ENCODE results near the gene TBC1D22A.
A peak's percentile ranks its signal among the peaks of the same experiment; 100 is the strongest.

The TBC1D22A gene

DNA sequence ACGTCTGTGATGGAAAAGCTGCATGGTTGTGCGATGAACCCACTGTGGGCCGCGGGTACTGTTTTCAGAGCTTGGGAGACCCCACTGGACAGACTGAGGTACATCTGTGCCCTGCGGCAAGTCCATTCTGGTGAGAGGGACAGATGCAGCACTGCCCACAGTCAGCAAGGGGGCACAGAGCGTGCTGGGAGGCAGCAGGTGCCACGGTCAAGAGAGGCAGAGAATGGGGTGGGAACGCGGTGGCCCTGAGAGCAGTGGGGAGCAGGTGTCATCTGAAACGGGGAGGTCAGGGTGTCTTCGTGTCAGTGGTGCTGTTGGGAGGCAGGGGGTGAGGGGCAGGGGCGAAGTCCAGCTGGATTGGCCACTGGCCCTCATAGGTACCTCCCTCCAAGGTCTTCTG is 32.0 kb downstream of the TBC1D22A start:
- DNase-seq (ENCODE audit: low read depth in 3 of 3, low spot score in 1 of 3) = no peak

DNA sequence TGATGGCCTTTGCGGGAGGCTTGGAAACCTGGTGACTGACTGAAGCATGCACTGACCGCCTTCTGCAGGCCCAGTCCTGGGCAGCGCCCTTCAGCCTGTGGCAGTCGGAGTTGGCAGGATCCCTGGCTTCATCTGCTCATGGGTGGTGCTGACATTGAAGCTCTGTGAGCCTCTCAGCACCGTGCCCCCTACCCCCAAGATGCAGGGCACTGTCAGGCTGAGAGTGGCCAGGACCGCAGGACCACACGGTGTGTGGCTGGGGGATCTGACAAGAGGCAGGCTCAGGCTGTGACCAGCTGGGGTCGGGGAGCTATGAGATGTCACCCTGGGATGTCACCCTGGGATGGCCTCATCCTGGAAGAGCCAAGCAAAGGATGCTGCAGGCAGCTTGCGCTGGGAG is 32.7 kb downstream of the TBC1D22A start:
- DNase-seq (ENCODE audit: low read depth in 3 of 3, low spot score in 1 of 3) = no peak

DNA sequence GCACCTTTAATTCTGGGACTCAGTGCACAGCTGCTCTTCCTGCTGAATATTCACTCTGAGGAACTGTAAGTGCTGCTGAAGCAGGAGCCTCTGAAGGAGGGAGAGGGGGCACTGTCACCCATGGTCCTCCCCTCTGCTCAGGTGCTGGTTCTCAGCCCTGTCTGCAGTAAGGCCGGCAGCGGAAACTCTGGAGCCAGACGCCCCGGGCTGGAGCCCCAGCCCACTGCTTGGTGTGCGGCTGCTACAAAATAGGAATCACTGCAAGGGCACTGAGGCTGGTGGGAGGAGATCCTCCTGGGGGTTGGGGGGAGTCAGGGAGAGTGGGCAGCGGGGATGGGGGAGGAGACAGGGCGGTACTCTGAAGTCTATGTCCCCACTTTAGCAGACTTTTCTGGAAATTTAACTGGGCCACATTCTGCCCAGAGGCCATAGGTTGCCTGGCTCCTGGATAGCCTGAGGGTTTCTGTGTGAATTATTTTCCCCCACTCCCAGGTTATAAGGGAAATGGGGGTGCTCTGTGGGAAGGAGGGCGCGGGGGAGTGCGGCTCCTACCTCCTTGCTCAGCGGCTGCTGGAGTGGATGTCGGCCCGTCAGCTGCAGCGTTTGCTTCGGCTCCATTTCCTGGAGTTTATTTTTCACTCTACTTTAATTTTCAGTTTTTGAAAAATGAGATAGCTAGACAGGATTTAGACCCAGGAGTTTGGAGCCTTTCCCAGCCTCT is 33.6 kb downstream of the TBC1D22A start:
- DNase-seq (ENCODE audit: low read depth in 3 of 3, low spot score in 1 of 3) = no peak

DNA sequence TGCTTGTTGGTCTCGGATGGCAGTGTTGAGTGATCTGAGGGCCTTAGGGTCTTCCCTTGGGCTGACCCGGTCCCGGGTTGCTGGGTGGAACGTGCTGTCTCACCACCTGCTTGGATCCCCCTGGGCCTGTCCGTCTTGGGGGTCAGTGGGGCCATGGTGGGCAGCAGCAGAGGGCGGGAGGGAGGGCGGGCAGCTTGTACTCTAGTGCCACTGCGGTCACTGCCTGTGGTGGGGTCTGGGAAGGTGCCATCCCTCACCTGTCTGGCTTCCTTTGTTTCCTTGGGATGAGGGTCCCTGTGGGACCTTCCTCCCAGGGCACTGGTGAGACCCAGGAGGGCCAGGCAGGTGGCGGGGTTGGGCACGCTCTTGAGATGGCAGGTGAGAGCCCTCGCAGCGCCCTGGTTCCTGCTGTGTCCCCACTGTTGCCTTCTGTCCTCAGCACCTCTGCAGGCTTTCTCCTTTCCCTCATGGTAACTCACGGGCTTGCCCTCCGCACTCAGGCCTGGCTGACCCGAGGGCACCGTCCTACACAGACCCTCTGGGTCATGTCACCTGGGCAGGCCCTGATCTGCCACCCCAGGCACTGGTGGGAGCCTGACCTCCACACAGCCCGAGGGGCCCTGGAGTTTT is 34.2 kb downstream of the TBC1D22A start:
- DNase-seq (ENCODE audit: low read depth in 3 of 3, low spot score in 1 of 3) = no peak

DNA sequence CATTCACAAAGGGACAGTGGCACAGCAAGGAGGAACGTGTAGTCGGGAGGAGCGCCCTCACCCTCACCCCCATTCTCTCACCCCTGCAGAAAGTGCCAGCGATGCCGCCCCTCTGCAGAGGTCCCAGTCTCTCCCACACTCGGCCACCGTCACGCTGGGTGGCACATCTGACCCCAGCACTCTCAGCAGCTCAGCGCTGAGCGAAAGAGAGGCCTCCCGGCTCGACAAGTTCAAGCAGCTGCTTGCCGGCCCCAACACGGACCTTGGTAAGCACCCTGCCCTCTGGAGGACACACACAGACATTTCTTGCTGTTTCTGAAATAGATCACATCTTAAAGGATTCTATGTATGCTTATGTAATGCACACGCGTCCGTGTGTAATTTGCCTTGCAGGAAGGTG is 34.9 kb downstream of the TBC1D22A start:
- no peak for DNase-seq (ENCODE audit: low read depth in 3 of 3, low spot score in 1 of 3)

DNA sequence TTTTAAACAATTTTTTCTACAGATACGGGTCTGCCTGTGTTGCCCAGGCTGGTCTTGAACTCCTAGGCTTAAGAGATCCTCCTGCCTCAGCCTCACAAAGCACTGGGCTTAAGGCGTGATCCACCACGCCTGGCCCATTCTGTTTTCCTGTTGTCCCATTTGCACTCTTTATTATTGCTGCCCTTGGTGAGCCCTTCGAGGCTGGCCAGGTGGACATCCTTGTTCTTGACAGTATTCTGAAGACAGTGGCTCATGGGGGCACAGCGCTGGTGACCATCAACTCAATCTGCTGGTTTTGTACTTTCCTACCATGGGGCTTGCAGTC is 35.6 kb downstream of the TBC1D22A start:
- no peak for DNase-seq (ENCODE audit: low read depth in 3 of 3, low spot score in 1 of 3)

DNA sequence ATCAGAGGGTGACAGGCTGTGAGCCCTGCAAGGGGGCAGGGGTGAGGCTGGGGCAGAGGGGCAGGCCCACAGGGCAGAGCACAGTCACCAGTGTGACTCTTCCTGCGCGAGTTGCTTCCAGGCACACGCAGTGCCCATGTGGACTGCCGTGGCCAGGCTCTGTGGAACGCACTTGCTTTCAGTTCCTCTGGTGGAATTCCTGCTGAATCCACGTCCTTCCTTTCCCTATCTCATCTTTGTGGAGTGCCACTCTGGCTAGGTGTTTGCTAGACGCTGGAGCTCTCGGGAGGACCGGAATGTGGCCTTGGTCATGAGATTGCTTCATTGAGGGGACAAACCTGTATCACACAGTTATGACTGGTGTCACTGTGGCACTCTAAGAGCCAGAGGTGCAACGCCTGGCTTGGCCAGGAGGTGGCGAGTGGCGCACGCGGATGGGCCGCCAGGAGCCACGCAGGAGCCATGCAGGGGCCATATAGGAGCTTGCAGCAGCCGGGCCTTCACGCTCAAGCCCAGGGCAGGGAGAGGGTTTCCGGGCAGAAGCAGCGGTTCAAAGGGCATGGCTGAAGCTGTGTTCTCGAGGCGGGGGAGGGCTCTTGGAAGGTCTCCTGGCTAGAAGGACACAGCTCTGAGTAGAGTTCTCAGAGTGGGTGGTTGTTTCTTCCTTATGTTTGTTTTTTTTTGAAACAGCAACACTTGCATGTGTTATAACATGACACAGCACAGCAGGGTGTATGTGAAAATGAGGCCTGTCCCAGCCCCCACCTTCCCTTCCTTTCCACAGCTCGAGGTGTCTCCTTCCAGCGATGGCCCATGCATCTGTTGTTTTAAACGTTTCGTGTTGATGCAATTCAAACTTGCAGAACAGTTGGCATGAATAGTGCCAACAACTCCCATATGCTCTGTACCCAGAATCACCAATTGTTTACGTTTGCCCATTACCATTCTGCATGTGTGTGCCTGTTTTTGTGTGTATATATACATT is 36.2 kb downstream of the TBC1D22A start:
- peak; percentile 29 to 67 (median 52) for DNase-seq (ENCODE audit: low read depth in 3 of 3, low spot score in 1 of 3)

DNA sequence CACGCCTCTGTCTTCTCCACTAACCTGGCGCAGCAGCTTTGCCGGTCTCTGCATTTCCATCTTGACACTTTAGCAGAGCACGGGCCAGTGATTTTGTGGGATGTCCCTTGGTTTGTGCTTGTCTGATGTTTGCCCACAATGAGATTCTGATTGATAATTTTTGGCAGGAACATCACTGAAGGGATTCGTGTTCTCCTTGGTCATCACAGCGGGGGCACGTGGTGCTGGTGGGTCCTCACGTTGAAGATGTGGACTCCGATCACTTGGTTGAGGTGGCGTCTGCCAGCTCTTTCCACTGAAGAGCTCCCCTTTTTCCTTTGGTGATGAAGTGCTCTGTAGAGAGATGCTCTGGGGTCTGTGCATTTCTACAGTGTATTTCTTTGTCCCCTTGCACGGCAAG is 37.2 kb downstream of the TBC1D22A start:
- no peak for DNase-seq (ENCODE audit: low read depth in 3 of 3, low spot score in 1 of 3)

DNA sequence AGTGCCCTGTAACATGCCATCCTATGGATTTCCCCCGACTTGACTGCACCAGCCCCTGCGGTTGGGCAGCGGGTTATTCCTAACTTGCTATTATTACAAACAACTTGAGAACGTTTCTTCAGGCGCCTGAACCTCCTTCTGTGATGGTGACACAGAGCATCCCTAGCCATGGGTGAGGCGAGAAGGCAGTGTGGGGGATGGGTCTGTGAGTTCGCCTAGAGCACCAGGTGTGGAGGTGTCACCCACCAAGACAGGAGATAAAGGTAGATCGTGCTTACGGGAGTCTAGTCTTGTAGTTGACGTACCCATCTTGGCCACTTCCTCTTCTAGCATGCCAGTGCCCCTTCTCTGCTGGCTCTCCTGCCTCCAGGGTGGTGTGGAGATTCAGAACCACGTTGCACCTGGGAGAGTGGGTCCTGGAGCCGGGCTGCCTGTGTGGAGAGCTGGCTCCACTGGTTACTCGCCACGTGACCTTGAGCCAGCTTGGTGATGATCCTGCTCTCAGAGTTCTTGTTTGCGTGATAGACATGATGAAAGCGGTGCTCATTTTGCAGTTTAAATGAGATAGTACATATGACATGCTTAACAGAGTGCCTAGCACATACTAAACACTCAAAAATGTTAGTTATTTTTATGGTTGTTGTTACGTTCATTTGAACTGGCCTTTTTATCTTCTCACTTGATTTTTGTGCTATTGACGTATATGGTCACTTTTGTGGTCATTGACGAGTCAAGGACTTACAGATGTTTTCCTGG is 37.8 kb downstream of the TBC1D22A start:
- DNase-seq (ENCODE audit: low read depth in 3 of 3, low spot score in 1 of 3) = no peak

DNA sequence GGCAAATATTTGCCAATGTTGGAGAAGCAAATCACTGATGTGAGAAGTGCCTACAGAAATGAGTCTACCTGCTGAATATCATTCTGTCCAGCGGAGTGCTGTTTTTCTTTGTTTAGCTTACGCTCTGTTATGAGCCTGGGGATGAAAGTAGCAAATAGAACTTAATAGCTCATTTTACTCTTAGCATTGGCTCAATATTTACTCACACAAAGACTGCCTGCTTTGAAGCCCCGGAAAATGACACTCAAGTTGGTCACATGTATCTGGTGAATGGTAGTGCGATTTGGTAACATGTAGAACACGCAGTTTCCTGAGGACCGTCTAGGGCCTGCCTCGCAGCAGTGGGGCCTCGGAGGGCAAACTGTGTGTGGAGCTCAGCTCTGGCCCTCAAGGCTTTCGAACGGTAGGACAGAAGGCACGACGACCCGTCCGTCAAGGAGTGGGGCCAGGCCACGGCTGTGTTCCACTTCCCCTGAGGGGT is 38.9 kb downstream of the TBC1D22A start:
- no peak for DNase-seq (ENCODE audit: low read depth in 3 of 3, low spot score in 1 of 3)

DNA sequence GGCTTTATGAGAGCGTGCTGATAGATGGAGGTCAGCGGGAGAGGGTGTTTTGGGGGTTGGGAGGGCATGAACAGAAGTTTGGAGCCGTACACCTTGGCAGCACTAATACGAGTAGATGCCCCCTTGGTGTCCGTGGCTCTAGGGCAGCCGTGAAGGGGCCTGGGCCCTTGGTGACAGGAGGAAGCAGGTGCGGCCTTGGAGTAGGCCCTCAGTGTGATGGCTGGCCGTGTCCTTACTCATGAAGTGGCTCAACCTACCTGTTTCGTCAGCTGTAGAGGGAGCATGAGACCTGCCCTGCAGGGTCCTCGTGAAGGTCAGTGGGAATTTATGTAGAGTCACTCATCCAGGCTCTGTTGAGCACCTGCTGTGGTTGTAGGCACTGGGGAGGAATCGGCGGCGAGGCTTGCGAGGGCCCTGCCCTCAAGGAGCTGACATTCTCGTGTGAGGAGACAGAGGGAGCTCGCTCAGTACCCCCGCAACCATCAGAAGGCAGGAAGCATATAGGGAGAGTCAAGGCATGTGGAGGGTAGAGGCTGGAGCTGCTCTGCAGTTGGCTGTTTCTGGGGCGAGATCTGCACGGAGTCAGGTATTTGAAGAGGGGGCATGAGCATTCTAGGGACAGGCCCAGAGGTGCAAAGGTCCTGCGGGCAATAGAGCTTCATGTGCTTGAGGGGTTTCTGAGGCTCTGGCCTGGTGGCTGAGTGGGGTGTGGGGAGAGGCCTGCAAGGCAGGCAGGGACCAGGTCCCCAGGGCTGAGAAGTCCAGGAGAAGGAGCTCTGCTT is 39.6 kb downstream of the TBC1D22A start:
- DNase-seq (ENCODE audit: low read depth in 3 of 3, low spot score in 1 of 3) = no peak

DNA sequence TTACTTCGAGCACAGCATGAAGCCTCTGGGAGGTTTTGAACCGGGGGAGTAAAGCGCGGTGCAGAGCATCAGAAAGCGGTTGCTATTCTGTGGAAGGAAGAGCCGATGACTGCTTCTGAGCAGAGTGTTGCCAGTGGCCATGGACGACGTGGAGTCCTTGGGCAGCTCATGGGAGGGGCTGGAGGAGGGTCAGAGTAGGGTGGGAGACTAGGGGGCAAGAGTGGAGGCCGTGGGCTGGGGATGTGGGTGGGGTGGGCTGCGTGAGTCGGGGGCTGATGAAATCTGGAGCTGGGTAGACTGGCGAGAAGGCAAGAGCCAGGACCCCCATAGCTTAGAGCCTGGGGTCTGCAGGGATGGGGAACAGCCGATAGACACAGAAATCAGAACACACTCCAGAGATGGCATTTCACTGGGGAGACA is 40.2 kb downstream of the TBC1D22A start:
- no peak for DNase-seq (ENCODE audit: low read depth in 3 of 3, low spot score in 1 of 3)

DNA sequence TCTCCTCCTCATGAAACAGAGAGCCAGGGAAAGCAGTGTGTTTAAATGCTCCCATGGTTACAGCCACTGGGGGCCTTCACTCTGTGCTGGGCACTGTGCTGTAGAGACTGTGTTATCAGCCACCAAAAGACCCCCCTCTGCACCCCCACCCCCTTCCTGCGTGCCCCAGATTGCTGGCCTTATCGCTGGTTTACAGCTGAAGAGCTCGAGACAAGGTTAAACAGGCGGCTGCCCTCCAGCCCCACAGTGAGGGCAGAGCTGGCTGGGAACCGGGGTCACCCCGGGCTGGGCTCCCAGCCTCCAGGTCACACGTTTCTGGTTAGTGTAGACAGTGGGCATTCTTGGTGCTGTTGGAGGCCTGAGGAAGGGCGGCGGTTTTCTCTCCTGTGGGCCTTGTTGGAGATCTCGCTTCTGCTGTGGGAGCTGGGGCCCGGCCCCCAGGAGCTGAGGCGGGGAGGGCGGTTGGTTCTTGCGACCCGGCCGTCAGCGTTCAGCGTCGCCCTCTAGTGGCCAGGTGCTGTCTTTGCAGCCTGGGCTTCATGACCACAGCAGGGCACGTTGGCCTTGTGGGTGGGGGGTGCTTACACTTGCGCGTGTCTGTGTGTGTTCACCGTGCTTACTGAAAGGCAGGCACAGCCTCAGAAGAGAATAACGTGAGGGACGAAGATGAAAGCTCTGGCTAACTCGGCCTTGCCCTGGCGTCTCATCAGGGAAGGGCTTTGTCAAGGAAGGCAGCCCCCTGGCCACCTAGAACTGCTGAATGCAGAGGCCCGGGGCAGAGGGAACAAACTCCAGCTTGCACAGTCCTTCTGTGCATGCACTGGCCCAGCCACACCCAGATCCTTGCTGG is 40.8 kb downstream of the TBC1D22A start:
- DNase-seq (ENCODE audit: low read depth in 3 of 3, low spot score in 1 of 3) = peak; percentile 42 to 63 (median 57)

DNA sequence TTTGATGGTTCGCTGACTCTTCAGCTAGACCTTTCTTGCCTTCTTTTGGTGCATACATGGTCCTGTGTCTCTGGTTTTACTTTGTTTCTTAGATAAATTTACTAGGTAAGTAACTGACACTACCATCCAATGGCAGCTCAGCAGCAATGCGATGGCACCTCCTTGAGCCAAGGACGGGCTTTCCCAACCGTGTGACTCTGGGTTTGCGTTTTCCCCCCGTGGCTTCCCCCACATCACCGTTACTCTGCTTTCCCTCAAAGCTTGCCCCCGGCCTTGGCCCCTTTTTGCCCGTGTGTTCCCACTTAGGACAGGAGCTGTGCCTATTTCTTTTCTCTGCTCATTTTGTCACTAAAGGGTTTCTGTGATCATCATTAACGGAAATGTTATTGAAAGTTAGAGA is 41.5 kb downstream of the TBC1D22A start:
- DNase-seq (ENCODE audit: low read depth in 3 of 3, low spot score in 1 of 3) = no peak

DNA sequence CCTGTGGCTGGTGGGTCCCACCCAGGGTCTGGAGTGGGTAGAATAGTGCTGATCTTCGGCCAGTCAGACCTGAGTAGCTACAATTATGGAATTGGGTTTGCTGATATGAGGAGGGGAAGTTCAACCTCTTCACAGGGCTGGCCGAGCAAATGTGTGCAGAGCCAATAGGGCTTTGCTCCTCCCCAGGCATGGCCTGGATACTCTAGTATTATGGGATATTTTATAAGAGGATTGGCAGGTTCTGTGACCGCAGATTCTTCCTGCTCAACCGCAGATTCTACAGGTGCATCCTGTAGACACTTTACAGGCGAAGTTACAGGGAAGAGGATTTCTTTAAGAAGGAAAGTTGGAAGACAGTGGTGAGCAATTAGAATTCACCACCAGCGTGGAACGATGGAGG is 44.3 kb downstream of the TBC1D22A start:
- DNase-seq (ENCODE audit: low read depth in 3 of 3, low spot score in 1 of 3) = no peak

DNA sequence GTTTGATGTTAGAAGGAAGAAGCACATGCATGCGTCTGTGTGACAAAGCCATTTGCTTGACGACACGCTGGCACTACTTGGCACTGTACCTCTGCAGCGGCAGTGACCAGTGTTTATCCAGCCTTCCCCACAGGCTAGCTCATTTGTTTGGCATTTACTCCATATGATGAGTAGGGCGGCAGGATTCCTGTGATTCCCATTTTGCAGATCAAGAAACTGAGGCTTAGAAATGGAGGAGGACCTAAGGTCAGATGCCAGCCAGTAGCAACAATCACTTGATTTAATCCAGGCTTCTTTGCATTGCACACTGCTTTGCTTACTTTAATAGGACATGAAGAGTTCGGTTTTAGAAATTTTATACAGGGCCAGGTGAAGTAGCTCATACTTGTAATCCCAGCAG is 45.0 kb downstream of the TBC1D22A start:
- DNase-seq (ENCODE audit: low read depth in 3 of 3, low spot score in 1 of 3) = no peak

DNA sequence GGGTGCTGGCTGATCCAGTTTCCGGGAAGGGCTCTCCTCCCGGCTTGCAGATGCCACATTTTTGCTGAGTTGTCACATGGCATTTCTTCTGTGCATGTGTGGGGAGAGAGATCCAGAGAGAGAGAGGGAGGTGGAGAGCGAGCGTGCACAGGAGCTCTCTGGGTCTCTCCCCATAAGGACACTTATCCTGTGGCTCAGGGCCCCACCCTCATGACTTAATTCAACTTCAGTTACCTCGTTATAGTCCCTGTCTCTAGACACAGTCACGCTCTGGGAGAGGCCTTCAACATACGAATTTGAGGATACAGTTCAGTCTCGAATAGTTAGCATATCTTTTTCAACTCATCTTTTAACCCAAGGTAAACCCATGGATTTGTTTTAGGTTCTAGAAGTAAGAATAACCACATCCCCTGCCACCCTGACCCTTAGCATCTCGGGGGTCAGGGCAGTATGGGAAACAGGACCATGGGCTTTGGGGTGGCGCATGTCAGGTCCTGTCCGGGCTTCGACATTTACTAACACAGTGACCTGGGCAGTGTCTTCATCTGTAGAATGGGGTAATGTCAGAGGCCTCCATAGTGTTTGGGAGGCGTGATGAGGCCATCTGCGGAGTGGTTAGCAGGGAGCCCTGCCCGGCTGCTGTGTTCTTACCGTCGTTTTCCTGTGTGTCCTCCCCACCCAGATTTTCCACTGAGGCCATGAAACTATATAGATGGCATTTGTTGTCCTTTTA is 46.9 kb downstream of the TBC1D22A start:
- DNase-seq (ENCODE audit: low read depth in 3 of 3, low spot score in 1 of 3) = no peak

DNA sequence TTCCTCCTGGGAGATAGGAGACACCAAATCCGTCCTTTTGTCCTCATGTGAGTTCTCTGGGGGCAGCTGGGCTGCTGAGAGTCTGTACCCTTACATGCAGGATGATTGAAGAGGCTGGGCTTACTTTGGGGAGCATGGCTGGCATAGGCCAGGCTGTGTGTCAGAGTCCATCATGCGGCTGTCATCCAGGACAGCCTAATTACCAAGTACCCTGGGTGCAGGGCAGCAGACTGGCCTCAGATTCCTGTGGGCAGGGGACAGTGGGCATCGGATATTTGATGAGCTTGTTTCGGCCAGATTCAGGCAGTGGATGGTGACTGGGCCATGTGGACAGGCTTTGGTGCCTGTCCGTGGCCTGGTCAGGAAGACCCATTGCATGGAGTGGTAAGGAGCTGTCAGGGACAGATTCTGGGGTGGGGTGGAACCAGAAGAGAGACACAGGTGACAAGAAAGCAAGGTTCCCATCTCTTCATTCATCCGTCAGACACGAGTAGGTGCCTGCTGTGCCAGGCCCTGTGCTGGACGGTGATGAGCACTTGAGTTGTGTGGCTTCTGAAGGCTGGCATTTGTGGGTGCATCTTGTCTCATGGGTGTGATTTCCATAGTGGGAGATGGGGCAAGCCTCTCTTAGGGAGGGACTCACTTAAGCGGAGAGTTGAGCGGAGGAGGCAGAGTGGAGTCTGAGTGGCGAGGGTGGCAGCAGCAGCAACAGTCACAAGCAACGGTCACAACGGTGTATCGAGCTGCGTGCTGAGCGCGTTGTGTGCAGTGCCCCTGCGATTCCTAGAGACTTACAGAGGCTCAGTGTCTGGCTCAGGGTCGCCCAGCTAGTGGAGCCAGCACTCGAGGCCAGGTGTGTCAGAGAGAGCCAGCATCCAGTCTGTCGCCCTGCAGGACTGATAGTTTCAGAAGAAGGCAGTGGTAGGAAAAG is 48.7 kb downstream of the TBC1D22A start:
- DNase-seq (ENCODE audit: low read depth in 3 of 3, low spot score in 1 of 3) = no peak
